ENCODE measurements around the gene RIN3.

- TF ChIP-seq CTCF (IDR thresholded peaks at IDR 0.05) = no peak
- TF ChIP-seq POLR2A (IDR thresholded peaks at IDR 0.05) = no peak
Measured at GRCh38 chr14:92486881-92487280, 26.7 kb upstream of the RIN3 start.

Data from Peyer's patch (tissue), 4 donors.